GM21381 (cell line): ENCODE results near the gene ZNF710.
A peak's percentile ranks its signal among the peaks of the same experiment; 100 is the strongest.

Experiments
- ATAC-seq: cut with Tn5 transposase; IDR thresholded peaks from one replicate; pipeline ENCODE4 v1.9.1; 2021; ENCODE audit warnings: mild to moderate bottlenecking, moderate library complexity; ENCODE audit not compliant: unreplicated experiment

The ZNF710 gene

GRCh38 chr15:90037961-90038631 is 37.0 kb downstream of the ZNF710 start:
- peak; percentile 74 for ATAC-seq

GRCh38 chr15:90038632-90039095 is 37.5 kb downstream of the ZNF710 start:
- ATAC-seq: no peak

- ATAC-seq: no peak
Measured at GRCh38 chr15:90039996-90040395, 38.9 kb downstream of the ZNF710 start.

GRCh38 chr15:90040618-90041017 is 39.5 kb downstream of the ZNF710 start:
- ATAC-seq: no peak

- no peak for ATAC-seq
Measured at GRCh38 chr15:90042356-90042755, 41.2 kb downstream of the ZNF710 start.

- no peak for ATAC-seq
Measured at GRCh38 chr15:90042766-90043529, 41.8 kb downstream of the ZNF710 start.

- no peak for ATAC-seq
Measured at GRCh38 chr15:90043530-90044010, 42.4 kb downstream of the ZNF710 start.

GRCh38 chr15:90044191-90044590 is 43.1 kb downstream of the ZNF710 start:
- no peak for ATAC-seq

GRCh38 chr15:90044916-90045371 is 43.8 kb downstream of the ZNF710 start:
- no peak for ATAC-seq

- no peak for ATAC-seq
Measured at GRCh38 chr15:90046289-90046688, 45.2 kb downstream of the ZNF710 start.

GRCh38 chr15:90046911-90047392 is 45.8 kb downstream of the ZNF710 start:
- ATAC-seq: no peak

GRCh38 chr15:90047956-90048575 is 46.9 kb downstream of the ZNF710 start:
- ATAC-seq: no peak

GRCh38 chr15:90049030-90049429 is 47.9 kb downstream of the ZNF710 start:
- ATAC-seq: no peak

- ATAC-seq: no peak
Measured at GRCh38 chr15:90049666-90050604, 48.8 kb downstream of the ZNF710 start.

GRCh38 chr15:90051874-90052273 is 50.8 kb downstream of the ZNF710 start:
- no peak for ATAC-seq

GRCh38 chr15:90053685-90054466 is 52.8 kb downstream of the ZNF710 start:
- no peak for ATAC-seq

- ATAC-seq: no peak
Measured at GRCh38 chr15:90054618-90055097, 53.5 kb downstream of the ZNF710 start.

- no peak for ATAC-seq
Measured at GRCh38 chr15:90055182-90055581, 54.1 kb downstream of the ZNF710 start.

- no peak for ATAC-seq
Measured at GRCh38 chr15:90056529-90056928, 55.4 kb downstream of the ZNF710 start.
